ENCODE data around the gene MAGED1.

GRCh38 chrX:51905711-51906110 is 12.3 kb downstream of the MAGED1 start:
- no peak for TF ChIP-seq MAX (IDR thresholded peaks at IDR 0.05; ENCODE audit: low read depth, low read length)
- no peak for TF ChIP-seq CTCF (IDR thresholded peaks at IDR 0.05; ENCODE audit: low read depth, low read length)
- no peak for TF ChIP-seq POLR2A (IDR thresholded peaks at IDR 0.05; ENCODE audit: extremely low read depth, insufficient read length)
- no peak for TF ChIP-seq MYC (IDR thresholded peaks at IDR 0.05; ENCODE audit: low read depth, low read length)

All from NB4 (cell line).